HepG2 (cell line): ENCODE results near the gene ARL2. TPM values are rescaled to one million over a fixed set of nuclear protein-coding genes. Genes with fewer than 3 reads are reported as not detected.

ENCODE experiments used
- ATAC-seq: fragments of 200-7000 bp; cut with Tn5 transposase; 3 replicates; pipeline ENCODE4 v1.9.1; 2020; ENCODE audit warnings: mild to moderate bottlenecking, moderate library complexity
- BruUV-seq: library from RNA; stranded (reverse); fragments of 400-500 nt; replicated peaks from 2 replicates; lab custom pipeline; 2021; lab: Mats Ljungman, UMichigan
- CTCF ChIA-PET: fragments of 300-600 bp; formaldehyde crosslinking; extraction: SDS; loops from one replicate; lab custom pipeline; 2021; ENCODE audit warnings: low total read pairs, inconsistent platforms, low intra/inter-chr PET ratio; lab: Yijun Ruan, JAX
- POLR2A ChIA-PET: fragments of 350-600 bp; sonication (Branson Sonifier 250); formaldehyde crosslinking; loops from one replicate; lab custom pipeline; 2020; ENCODE audit warnings: antibody characterized with exemption, inconsistent platforms; lab: Yijun Ruan, JAX
- DNase-seq: peaks from one replicate; pipeline ENCODE4 v3.0.0-alpha.2; 2015; ENCODE audit warnings: low spot score
- FAIRE-seq: peaks from 3 replicates; lab custom pipeline; 2011; peaks lifted over from hg19 to GRCh38; lab: Jason Lieb, UNC
- H2AFZ ChIP-seq: one replicate; pipeline ENCODE4 v1.6.1; 2011; ENCODE audit warnings: low read length, inconsistent platforms
- H3K27ac ChIP-seq: fragments of 300-600 bp; 3 replicates; pipeline ENCODE4 v1.8.0; 2011; ENCODE audit warnings: mixed run types, mild to moderate bottlenecking, mixed read lengths, low read length, inconsistent platforms; ENCODE audit not compliant: insufficient read depth; ENCODE audit errors: extremely low read length
- H3K27me3 ChIP-seq, 2 experiments: fragments of 200-600 bp in 1 of 2; 2 replicates in 1 of 2; 3 replicates in 1 of 2; pipeline versions ENCODE4 v1.6.0 to v1.8.0; 2011; ENCODE audit warnings: low read length in 2 of 2, mild to moderate bottlenecking in 2 of 2, moderate library complexity in 2 of 2, inconsistent platforms in 1 of 2; ENCODE audit not compliant: insufficient read depth in 2 of 2, control insufficient read depth in 1 of 2
- H3K36me3 ChIP-seq, 2 experiments: fragments of 200-600 bp in 1 of 2; replicated peaks in 1 of 2; 2 replicates in 1 of 2; 3 replicates in 1 of 2; pipeline versions ENCODE4 v1.5.1 to v1.8.0; 2011; ENCODE audit warnings: low read length in 2 of 2, inconsistent platforms in 1 of 2; ENCODE audit not compliant: insufficient read depth in 2 of 2, control insufficient read depth in 1 of 2
- H3K4me1 ChIP-seq: 2 replicates; pipeline ENCODE4 v1.5.1; 2012; ENCODE audit warnings: low read length, inconsistent platforms; ENCODE audit not compliant: insufficient read depth
- H3K4me2 ChIP-seq: 2 replicates; pipeline ENCODE4 v1.6.0; 2011; ENCODE audit warnings: low read depth, low read length, inconsistent platforms
- H3K4me3 ChIP-seq, 3 experiments: fragments of 200-600 bp in 1 of 3; sonication (generic), shearing (Covaris generic) in 1 of 3; replicated peaks in 1 of 3; 2 replicates each; pipeline ENCODE4 v1.5.1; 2011 to 2016; ENCODE audit warnings: low read length in 3 of 3, inconsistent platforms in 2 of 3, low read depth in 2 of 3, mild to moderate bottlenecking in 2 of 3, control low read depth in 1 of 3, mixed read lengths in 1 of 3; ENCODE audit not compliant: insufficient read depth in 1 of 3
- H3K79me2 ChIP-seq: one replicate; pipeline ENCODE4 v1.6.1; 2011; ENCODE audit warnings: low read length, inconsistent platforms; ENCODE audit not compliant: insufficient read depth
- H3K9ac ChIP-seq: 2 replicates; pipeline ENCODE4 v1.6.0; 2011; ENCODE audit warnings: mild to moderate bottlenecking, low read depth, low read length, inconsistent platforms; ENCODE audit not compliant: insufficient read depth
- H3K9me3 ChIP-seq: 2 replicates; pipeline ENCODE4 v1.5.1; 2012; ENCODE audit warnings: mild to moderate bottlenecking, low read length
- H4K20me1 ChIP-seq: 2 replicates; pipeline ENCODE4 v1.6.0; 2011; ENCODE audit warnings: inconsistent platforms, mild to moderate bottlenecking, low read length, moderate library complexity; ENCODE audit not compliant: insufficient read depth
- FOXA3 ChIP-seq: IDR thresholded peaks from 2 replicates; pipeline ENCODE4 v1.6.1; 2016; ENCODE audit warnings: missing genetic modification reagents, missing compliant biosample characterization
- FOXK1 ChIP-seq: sonication (generic); formaldehyde crosslinking; IDR thresholded peaks from 2 replicates; pipeline ENCODE4 v1.4.0; 2020; ENCODE audit warnings: low read depth, missing genetic modification reagents, borderline replicate concordance
- HHEX ChIP-seq: IDR thresholded peaks from 2 replicates; pipeline ENCODE4 v1.6.1; 2016; ENCODE audit warnings: control low read depth
- KDM3A ChIP-seq: IDR thresholded peaks from 2 replicates; pipeline ENCODE4 v1.6.1; 2018; ENCODE audit warnings: low read depth, missing compliant biosample characterization
- KLF13 ChIP-seq: sonication (generic); formaldehyde crosslinking; IDR thresholded peaks from 2 replicates; pipeline ENCODE4 v1.4.0; 2020; ENCODE audit warnings: mild to moderate bottlenecking, missing genetic modification reagents
- MAFF ChIP-seq: IDR thresholded peaks from 2 replicates; pipeline ENCODE4 v1.6.1; 2011; ENCODE audit warnings: low read depth, low read length, improper control_type of control experiment
- MXI1 ChIP-seq: IDR thresholded peaks from 3 replicates; pipeline ENCODE4 v1.6.1; 2012; ENCODE audit warnings: low read depth, low read length, inconsistent platforms, borderline replicate concordance
- NCOA5 ChIP-seq: sonication (generic); formaldehyde crosslinking; IDR thresholded peaks from 2 replicates; pipeline ENCODE4 v1.4.0; 2020; ENCODE audit warnings: missing genetic modification reagents
- SMC3 ChIP-seq: IDR thresholded peaks from 2 replicates; pipeline ENCODE4 v1.6.1; 2011; ENCODE audit warnings: low read length, improper control_type of control experiment
- TBX3 ChIP-seq: fragments of 450-650 bp; IDR thresholded peaks from 2 replicates; pipeline ENCODE4 v1.6.1; 2017; ENCODE audit warnings: antibody characterized with exemption, mild to moderate bottlenecking, inconsistent platforms, borderline replicate concordance
- TCF7 ChIP-seq: sonication (generic); IDR thresholded peaks from 2 replicates; pipeline ENCODE4 v1.6.1; 2016; ENCODE audit warnings: antibody characterized with exemption, low read depth
- U2AF2 ChIP-seq: fragments of 200-400 bp; formaldehyde crosslinking; IDR thresholded peaks from 2 replicates; pipeline ENCODE4 v1.6.1; 2017; ENCODE audit warnings: low read depth, mild to moderate bottlenecking, low read length
- ZBTB1 ChIP-seq: sonication (generic); formaldehyde crosslinking; IDR thresholded peaks from 2 replicates; pipeline ENCODE4 v1.4.0; 2020; ENCODE audit warnings: missing genetic modification reagents, borderline replicate concordance
- ZBTB38 ChIP-seq: sonication (generic); formaldehyde crosslinking; IDR thresholded peaks from 2 replicates; pipeline ENCODE4 v1.5.1; 2020; ENCODE audit warnings: mild to moderate bottlenecking, missing genetic modification reagents
- ZBTB8A ChIP-seq: sonication (generic); formaldehyde crosslinking; IDR thresholded peaks from 2 replicates; pipeline ENCODE4 v1.4.0; 2020; ENCODE audit warnings: mild to moderate bottlenecking, low read depth, missing genetic modification reagents, borderline replicate concordance
- ZFX ChIP-seq: sonication (generic); formaldehyde crosslinking; IDR thresholded peaks from 2 replicates; pipeline ENCODE4 v1.4.0; 2020; ENCODE audit warnings: mild to moderate bottlenecking, low read depth, missing genetic modification reagents, moderate library complexity
- ZNF350 ChIP-seq: sonication (generic); formaldehyde crosslinking; IDR thresholded peaks from 2 replicates; pipeline ENCODE4 v1.4.0; 2020; ENCODE audit warnings: mild to moderate bottlenecking, low read depth, missing genetic modification reagents, borderline replicate concordance
- ZNF614 ChIP-seq: IDR thresholded peaks from 2 replicates; pipeline ENCODE4 v1.6.1; 2018; ENCODE audit warnings: missing biosample characterization, missing genetic modification reagents, inconsistent platforms, borderline replicate concordance
- ZNF678 ChIP-seq: sonication (generic); formaldehyde crosslinking; IDR thresholded peaks from 2 replicates; pipeline ENCODE4 v1.4.0; 2020; ENCODE audit warnings: mild to moderate bottlenecking, missing genetic modification reagents
- ZNF746 ChIP-seq: sonication (generic); formaldehyde crosslinking; IDR thresholded peaks from 2 replicates; pipeline ENCODE4 v1.8.0; 2022; ENCODE audit warnings: mild to moderate bottlenecking, missing genetic modification reagents
- ZNF777 ChIP-seq: sonication (generic); formaldehyde crosslinking; IDR thresholded peaks from 2 replicates; pipeline ENCODE4 v1.4.0; 2020; ENCODE audit warnings: missing genetic modification reagents
- ZNF782 ChIP-seq: sonication (generic); formaldehyde crosslinking; IDR thresholded peaks from 2 replicates; pipeline ENCODE4 v1.4.0; 2020; ENCODE audit warnings: missing genetic modification reagents, mild to moderate bottlenecking, borderline replicate concordance
- ZNF83 ChIP-seq: sonication (generic); formaldehyde crosslinking; IDR thresholded peaks from 2 replicates; pipeline ENCODE4 v1.4.0; 2020; ENCODE audit warnings: missing genetic modification reagents, mild to moderate bottlenecking, borderline replicate concordance
- ZNF878 ChIP-seq: sonication (generic); formaldehyde crosslinking; IDR thresholded peaks from 2 replicates; pipeline ENCODE4 v1.8.1; 2023; ENCODE audit warnings: mild to moderate bottlenecking, missing genetic modification reagents, moderate library complexity
- ZSCAN22 ChIP-seq: sonication (generic); formaldehyde crosslinking; IDR thresholded peaks from 2 replicates; pipeline ENCODE4 v1.4.0; 2020; ENCODE audit warnings: mild to moderate bottlenecking, missing genetic modification reagents
- WGBS: methylation state at CpG from one replicate; pipeline ENCODE4 v1.1.6; 2017; ENCODE audit warnings: low lambda C conversion rate; 5-methylcytosine and 5-hydroxymethylcytosine counted together
- in situ Hi-C: cut with HindIII; loops from 2 replicates; pipeline ENCODE4 v1.10.0; 2017; ENCODE audit warnings: low pct_unique_long_range_greater_than_20kb; ENCODE audit not compliant: extremely low pct_ligation_motif_present
- intact Hi-C: fragments of 100-400 bp; cut with micrococcal nuclease; formaldehyde crosslinking; loops from one replicate; pipeline ENCODE4 v1.10.0; 2022; ENCODE audit not compliant: unreplicated experiment
- polyA plus RNA-seq, 8 experiments: library from polyadenylated mRNA; depleted of rRNA in 3 of 8; stranded (reverse) in 7 of 8; unstranded in 1 of 8; fragments of >200 nt; fragmentation: Illumina TruSeq in 4 of 8; extraction: Trizol in 4 of 8; gene quantifications; 2 replicates each; pipeline versions ENCODE4 v1.2.1 to v1.2.3, GENCODE V29; 2011 to 2016; ENCODE audit warnings: low read depth in 4 of 8, missing spikeins in 1 of 8, mixed read lengths in 1 of 8; ENCODE audit not compliant: insufficient read depth in 1 of 8
- total RNA-seq, 5 experiments: library from RNA; depleted of rRNA; stranded (reverse); fragments of >200 nt; fragmentation: Illumina TruSeq; extraction: Trizol; gene quantifications; 2 replicates each; pipeline ENCODE4 v1.2.3, GENCODE V29; 2016; ENCODE audit warnings: low read depth in 1 of 5
- TF ChIP-seq, protein P1 (sequence below): sonication (generic); formaldehyde crosslinking; IDR thresholded peaks from 2 replicates; pipeline ENCODE4 v1.8.1; 2023; ENCODE audit warnings: mild to moderate bottlenecking, missing genetic modification reagents, borderline replicate concordance

ARL2 gene
- total and polyA plus RNA-seq, 2 of the 13 experiments (the other 11 are each of a cell fraction or from before 2014, with no cell fraction given), result 82.9 to 84.4 TPM

DNA sequence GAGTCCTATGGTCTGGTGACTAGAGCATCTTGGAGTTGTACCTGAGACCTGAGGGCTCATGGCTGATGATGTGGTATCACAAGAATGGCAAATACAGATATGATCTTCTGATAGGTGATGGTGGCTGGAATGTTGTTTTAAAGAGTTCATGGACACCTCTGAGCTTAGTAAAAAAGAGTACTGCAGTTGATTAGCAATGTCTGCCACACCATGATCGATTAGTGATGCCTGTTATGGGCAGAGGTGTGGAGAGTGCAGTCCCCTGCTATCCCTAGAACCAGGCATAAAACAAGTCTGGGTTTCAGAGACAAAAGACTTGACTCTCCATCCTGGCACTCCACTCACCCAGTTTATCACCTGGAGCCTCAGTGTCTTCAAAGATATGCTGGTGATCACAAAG, 15.8 kb upstream of the ARL2 start:
- peak overlapping the region; percentile 53 for H3K27ac ChIP-seq
- peak overlapping the region; percentile 58 for H3K9ac ChIP-seq
- BruUV-seq, result no TSS peak
- ChIA-PET CTCF (no interaction called here), POLR2A (interaction anchor here (0.8 to 4.0 kb wide), 22 partner anchors 8 to 219 kb away, joined by 3 to 42 read pairs (median 4); partner anchors contain the start of genes ARL2, CDC42BPG, GPHA2 and MEN1)
- H4K20me1 ChIP-seq, result no peaks in the 10 kb centered on the region
- no peaks in the 10 kb centered on the region; a peak in 1 of 5 replicates for H3K36me3 ChIP-seq
- WGBS, result 0% methylated on average over 1 of the region's 1 CpG
- DNase-seq, result peak; percentile 59
- no peaks in the 10 kb centered on the region for H3K9me3 ChIP-seq
- H3K4me1 ChIP-seq, result peaks cover 70% of the 10 kb centered on the region
- intact Hi-C loops (loop anchor here (5.0 kb wide), 1 partner anchor 151 kb away; no protein-coding TSS in a partner anchor), in situ Hi-C loops (no loop called here)
- no peaks in the 10 kb centered on the region; a peak in 1 of 5 replicates for H3K27me3 ChIP-seq
- H3K4me3 ChIP-seq, result peak overlapping the region; percentile 59 to 73 (median 61)
- peak; percentile 28 for ATAC-seq
- peak overlapping the region; percentile 99 for H3K4me2 ChIP-seq
- FAIRE-seq, result peak; percentile 85
- no peaks in the 10 kb centered on the region for H3K79me2 ChIP-seq
- no peak overlapping the region for H2AFZ ChIP-seq
- no peak for TF ChIP-seq ZBTB1 (CRISPR knock-in tag)
- TF ChIP-seq U2AF2, result no peak
- TF ChIP-seq ZFX (CRISPR knock-in tag), result 0 out of 2 replicates have a peak, but pooled peaks have one; percentile 9
- TF ChIP-seq TBX3, result peak; percentile 42; the same call in 1 of the 2 replicates
- no peak for TF ChIP-seq ZNF678 (CRISPR knock-in tag)
- no peak for TF ChIP-seq ZNF777
- no peak for TF ChIP-seq ZSCAN22 (CRISPR knock-in tag)
- no peak for TF ChIP-seq ZNF350 (CRISPR knock-in tag)
- TF ChIP-seq KLF13 (CRISPR knock-in tag), result no peak
- TF ChIP-seq ZNF83, result no peak
- no peak for TF ChIP-seq SMC3
- no peak for TF ChIP-seq ZBTB8A
- no peak for TF ChIP-seq ZBTB38
- TF ChIP-seq NCOA5 (CRISPR knock-in tag), result no peak
- TF ChIP-seq ZNF782, result no peak
- no peak for TF ChIP-seq ZNF746
- TF ChIP-seq, protein P1, sequence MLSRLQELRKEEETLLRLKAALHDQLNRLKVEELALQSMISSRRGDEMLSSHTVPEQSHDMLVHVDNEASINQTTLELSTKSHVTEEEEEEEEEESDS (CRISPR knock-in tag), result no peak
- no peak for TF ChIP-seq MXI1
- TF ChIP-seq ZNF614 (CRISPR knock-in tag), result peak; percentile 53; the same call in 1 of the 2 replicates
- 0 out of 2 replicates have a peak, but pooled peaks have one; percentile 13 for TF ChIP-seq FOXA3 (CRISPR knock-in tag)
- TF ChIP-seq HHEX (CRISPR knock-in tag), result no peak
- peak; percentile 32; the same call in 1 of the 2 replicates for TF ChIP-seq FOXK1 (CRISPR knock-in tag)
- TF ChIP-seq KDM3A (CRISPR knock-in tag), result no peak
- TF ChIP-seq ZNF878 (CRISPR knock-in tag), result no peak
- no peak for TF ChIP-seq TCF7
- peak; percentile 9; the same call in 1 of the 2 replicates for TF ChIP-seq MAFF
